ENCODE measurements around the gene ZBTB26.

DNA sequence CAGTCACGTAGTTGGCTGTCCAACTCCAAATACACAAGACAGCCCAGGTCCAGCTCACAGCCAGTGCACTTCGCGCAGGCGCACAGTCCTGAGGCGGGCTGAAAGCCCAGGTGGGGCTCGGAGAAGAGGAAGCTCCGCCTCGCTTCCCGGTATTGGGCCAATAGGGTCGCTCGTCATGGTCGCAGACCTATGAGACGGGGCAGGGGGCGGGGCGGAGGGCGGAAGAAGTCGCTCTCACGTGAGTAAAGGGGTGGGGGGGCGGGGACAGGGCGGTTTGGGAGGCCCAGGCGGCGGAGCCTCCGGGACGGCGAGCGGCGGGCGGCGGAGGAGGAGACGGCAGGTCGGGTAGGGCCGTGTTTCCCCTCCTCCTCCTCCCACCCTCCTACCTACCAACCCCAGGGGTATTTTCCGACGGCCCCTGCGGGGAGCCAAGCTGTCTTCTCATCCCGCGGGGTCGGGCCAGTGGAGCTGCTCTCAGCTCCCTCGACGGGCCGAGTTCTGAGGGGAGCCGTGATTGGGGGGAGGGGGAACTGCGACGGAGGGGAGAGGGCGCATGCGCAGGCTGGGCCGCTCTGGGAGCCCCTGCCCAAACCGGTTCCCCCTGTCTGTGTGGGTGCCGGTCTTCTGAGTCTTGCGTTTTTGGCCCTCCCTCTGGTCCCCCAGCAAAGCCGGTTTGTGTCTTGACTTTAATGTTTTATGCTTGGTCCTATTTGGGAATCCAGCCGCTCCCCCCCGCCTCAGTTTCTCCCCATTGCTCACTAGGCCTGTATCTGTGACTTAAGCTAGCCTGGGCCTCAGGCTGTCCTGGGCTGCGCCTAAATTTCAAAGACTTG lies 9.7 kb upstream of the ZBTB26 start, which contains the start of gene RABGAP1:
- TF ChIP-seq, protein P1, sequence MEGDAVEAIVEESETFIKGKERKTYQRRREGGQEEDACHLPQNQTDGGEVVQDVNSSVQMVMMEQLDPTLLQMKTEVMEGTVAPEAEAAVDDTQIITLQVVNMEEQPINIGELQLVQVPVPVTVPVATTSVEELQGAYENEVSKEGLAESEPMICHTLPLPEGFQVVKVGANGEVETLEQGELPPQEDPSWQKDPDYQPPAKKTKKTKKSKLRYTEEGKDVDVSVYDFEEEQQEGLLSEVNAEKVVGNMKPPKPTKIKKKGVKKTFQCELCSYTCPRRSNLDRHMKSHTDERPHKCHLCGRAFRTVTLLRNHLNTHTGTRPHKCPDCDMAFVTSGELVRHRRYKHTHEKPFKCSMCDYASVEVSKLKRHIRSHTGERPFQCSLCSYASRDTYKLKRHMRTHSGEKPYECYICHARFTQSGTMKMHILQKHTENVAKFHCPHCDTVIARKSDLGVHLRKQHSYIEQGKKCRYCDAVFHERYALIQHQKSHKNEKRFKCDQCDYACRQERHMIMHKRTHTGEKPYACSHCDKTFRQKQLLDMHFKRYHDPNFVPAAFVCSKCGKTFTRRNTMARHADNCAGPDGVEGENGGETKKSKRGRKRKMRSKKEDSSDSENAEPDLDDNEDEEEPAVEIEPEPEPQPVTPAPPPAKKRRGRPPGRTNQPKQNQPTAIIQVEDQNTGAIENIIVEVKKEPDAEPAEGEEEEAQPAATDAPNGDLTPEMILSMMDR (conservative IDR thresholded peaks at IDR 0.05; ENCODE audit: low read length): no peak
- no peak for TF ChIP-seq EZH2phosphoT487 (IDR thresholded peaks at IDR 0.05; ENCODE audit: borderline replicate concordance)
